Measurements from ENCODE around the gene KRTAP10-1. TPM values are rescaled to one million over a fixed set of nuclear protein-coding genes. Genes with fewer than 3 reads are reported as not detected.

Gene KRTAP10-1
- total RNA-seq, 4 donors from 2014 or later: not detected

DNA sequence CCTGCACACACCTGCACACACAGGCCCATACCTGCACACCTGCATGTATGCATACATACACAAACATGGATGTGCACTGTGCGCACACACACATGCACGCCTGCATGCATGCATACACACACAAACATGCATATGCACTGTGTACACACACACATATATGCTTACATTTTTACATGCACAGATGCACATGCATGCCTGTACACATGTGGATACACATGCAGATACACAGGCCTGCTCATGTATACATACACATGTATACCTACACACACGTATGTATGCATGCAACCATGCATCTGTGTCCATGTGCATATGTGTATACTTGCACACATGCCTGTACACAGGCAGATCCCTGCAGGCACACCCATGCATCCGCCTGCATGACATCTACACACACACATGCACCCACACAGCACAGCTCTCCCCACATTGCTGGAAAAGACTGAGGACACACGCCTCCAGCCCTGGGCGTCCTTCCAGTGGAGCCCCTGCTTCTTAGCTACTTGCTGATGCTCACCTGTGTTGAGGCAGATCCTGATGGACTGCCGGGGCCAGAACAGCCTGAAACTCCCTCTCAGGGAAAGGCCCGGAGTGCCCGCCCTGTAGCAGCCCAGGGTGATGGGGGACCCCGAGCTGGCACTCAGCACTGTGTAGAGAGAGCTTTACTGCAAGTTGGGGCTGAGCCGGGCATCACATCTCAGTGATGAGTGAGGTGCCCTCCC is 28.6 kb downstream of the KRTAP10-1 start:
- no peak for ATAC-seq

GRCh38 chr21:44510508-44511218 is 29.3 kb downstream of the KRTAP10-1 start:
- Histone ChIP-seq H3K27me3 (peaks cover 20 to 37% (median 33%) of the 10 kb centered on the region in 3 donors), H3K9me3 (no peaks in the 10 kb centered on the region), H3K36me3 (no peaks in the 10 kb centered on the region), H3K4me1 (no peaks in the 10 kb centered on the region), H3K4me3 (no peak overlapping the region), H3K27ac (no peak overlapping the region)
- ATAC-seq (peak in 1 of 2 donors; percentile 46), DNase-seq (no peak)
- TF ChIP-seq, protein P1, sequence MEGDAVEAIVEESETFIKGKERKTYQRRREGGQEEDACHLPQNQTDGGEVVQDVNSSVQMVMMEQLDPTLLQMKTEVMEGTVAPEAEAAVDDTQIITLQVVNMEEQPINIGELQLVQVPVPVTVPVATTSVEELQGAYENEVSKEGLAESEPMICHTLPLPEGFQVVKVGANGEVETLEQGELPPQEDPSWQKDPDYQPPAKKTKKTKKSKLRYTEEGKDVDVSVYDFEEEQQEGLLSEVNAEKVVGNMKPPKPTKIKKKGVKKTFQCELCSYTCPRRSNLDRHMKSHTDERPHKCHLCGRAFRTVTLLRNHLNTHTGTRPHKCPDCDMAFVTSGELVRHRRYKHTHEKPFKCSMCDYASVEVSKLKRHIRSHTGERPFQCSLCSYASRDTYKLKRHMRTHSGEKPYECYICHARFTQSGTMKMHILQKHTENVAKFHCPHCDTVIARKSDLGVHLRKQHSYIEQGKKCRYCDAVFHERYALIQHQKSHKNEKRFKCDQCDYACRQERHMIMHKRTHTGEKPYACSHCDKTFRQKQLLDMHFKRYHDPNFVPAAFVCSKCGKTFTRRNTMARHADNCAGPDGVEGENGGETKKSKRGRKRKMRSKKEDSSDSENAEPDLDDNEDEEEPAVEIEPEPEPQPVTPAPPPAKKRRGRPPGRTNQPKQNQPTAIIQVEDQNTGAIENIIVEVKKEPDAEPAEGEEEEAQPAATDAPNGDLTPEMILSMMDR (IDR thresholded peaks at IDR 0.05 in 4 of 5, conservative IDR thresholded peaks at IDR 0.05 in 1 of 5): peak; percentile 23 to 58 (median 50)
- no peak for TF ChIP-seq POLR2A (IDR thresholded peaks at IDR 0.05)
- intact Hi-C loops (cut with DNase I; ENCODE audit: low total_unique reads): loop anchor here (2.0 kb wide), 1 partner anchor 282 kb away; no protein-coding TSS in a partner anchor
- in situ Hi-C loops (cut with MboI; ENCODE audit: low sequenced_read_pairs in 4 of 4): loop anchor here in 1 of 4 donors (25.0 kb wide), 1 partner anchor 277 kb away; no protein-coding TSS in a partner anchor

More for the DNA sequence above, 28.6 kb downstream of the KRTAP10-1 start:
- Histone ChIP-seq H3K27ac (no peak overlapping the region), H3K4me3 (no peak overlapping the region), H3K9me3 (no peaks in the 10 kb centered on the region), H3K36me3 (no peaks in the 10 kb centered on the region), H3K4me1 (no peaks in the 10 kb centered on the region), H3K27me3 (peaks cover 18 to 32% (median 29%) of the 10 kb centered on the region in 3 donors)
- no peak for TF ChIP-seq POLR2A (IDR thresholded peaks at IDR 0.05)
- TF ChIP-seq, protein P1 (IDR thresholded peaks at IDR 0.05 in 4 of 5, conservative IDR thresholded peaks at IDR 0.05 in 1 of 5): no peak
- in situ Hi-C loops (cut with MboI; ENCODE audit: low sequenced_read_pairs in 4 of 4) (loop anchor here in 1 of 4 donors (25.0 kb wide), 1 partner anchor 276 kb away; no protein-coding TSS in a partner anchor), intact Hi-C loops (cut with DNase I; ENCODE audit: low total_unique reads) (loop anchor here (2.0 kb wide), 1 partner anchor 281 kb away; no protein-coding TSS in a partner anchor)
- no peak for DNase-seq

DNA sequence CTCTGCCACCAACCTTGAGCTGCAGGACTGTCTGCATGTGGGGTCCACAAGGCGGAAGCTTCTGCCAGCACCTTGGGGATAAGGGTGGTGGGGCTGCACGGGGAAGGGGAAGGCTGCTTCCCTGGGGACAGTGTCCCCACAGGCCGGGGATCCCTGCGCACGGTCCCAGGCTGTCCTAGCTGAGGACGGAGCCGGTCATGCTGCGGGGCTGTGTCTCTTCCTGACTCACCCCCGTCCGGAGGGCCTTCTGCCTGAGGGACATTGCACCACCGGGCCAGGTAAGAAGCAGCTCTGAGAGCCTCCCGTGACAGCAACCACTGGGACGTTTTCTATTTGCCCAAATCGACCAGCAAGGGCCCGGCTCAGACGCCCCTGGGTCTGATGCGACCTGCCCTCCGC is 29.9 kb downstream of the KRTAP10-1 start:
- Histone ChIP-seq H3K27me3 (peaks cover 22 to 37% (median 33%) of the 10 kb centered on the region in 3 donors), H3K4me3 (no peak overlapping the region), H3K27ac (no peak overlapping the region), H3K4me1 (no peaks in the 10 kb centered on the region), H3K36me3 (no peaks in the 10 kb centered on the region), H3K9me3 (no peaks in the 10 kb centered on the region)
- no peak for ATAC-seq
- in situ Hi-C loops (cut with MboI; ENCODE audit: low sequenced_read_pairs in 4 of 4): loop anchor here in 1 of 4 donors (25.0 kb wide), 1 partner anchor 277 kb away; no protein-coding TSS in a partner anchor
- no peak for TF ChIP-seq POLR2A (IDR thresholded peaks at IDR 0.05)
- TF ChIP-seq, protein P1 (IDR thresholded peaks at IDR 0.05 in 4 of 5, conservative IDR thresholded peaks at IDR 0.05 in 1 of 5): no peak
- DNase-seq: no peak
- intact Hi-C loops (cut with DNase I; ENCODE audit: low total_unique reads): loop anchor here (2.0 kb wide), 1 partner anchor 283 kb away; no protein-coding TSS in a partner anchor

- Histone ChIP-seq H3K27me3 (peaks cover 22 to 37% (median 33%) of the 10 kb centered on the region in 3 donors), H3K36me3 (no peaks in the 10 kb centered on the region), H3K4me3 (no peak overlapping the region), H3K4me1 (no peaks in the 10 kb centered on the region), H3K9me3 (no peaks in the 10 kb centered on the region), H3K27ac (no peak overlapping the region)
- ATAC-seq (peak in 1 of 2 donors; percentile 71), DNase-seq (peak; percentile 7 to 62)
- intact Hi-C loops (cut with DNase I; ENCODE audit: low total_unique reads) (loop anchor here (10.0 kb wide), 1 partner anchor 425 kb away; no protein-coding TSS in a partner anchor), in situ Hi-C loops (cut with MboI; ENCODE audit: low sequenced_read_pairs in 4 of 4) (loop anchor here in 1 of 4 donors (25.0 kb wide), 1 partner anchor 278 kb away; no protein-coding TSS in a partner anchor)
- TF ChIP-seq, protein P1 (IDR thresholded peaks at IDR 0.05 in 4 of 5, conservative IDR thresholded peaks at IDR 0.05 in 1 of 5): no peak
- TF ChIP-seq POLR2A (IDR thresholded peaks at IDR 0.05): no peak
Measured at GRCh38 chr21:44509539-44509938, 30.5 kb downstream of the KRTAP10-1 start.
